DOHH2 (cell line): ENCODE data around the gene PNPLA7.

Experiments
- CTCF ChIP-seq: fragments of 200-600 bp; sonication (generic); IDR thresholded peaks from one replicate; pipeline ENCODE4 v1.5.1; 2014; ENCODE audit warnings: antibody characterized with exemption, mild to moderate bottlenecking, low read depth, low read length; ENCODE audit not compliant: poor library complexity, severe bottlenecking
- EZH2phosphoT487 ChIP-seq: fragments of 200-600 bp; sonication (generic); IDR thresholded peaks from 2 replicates; pipeline ENCODE4 v1.6.1; 2017; ENCODE audit warnings: borderline replicate concordance, mild to moderate bottlenecking, antibody characterized with exemption, low read length, moderate library complexity, mixed read lengths

- TF ChIP-seq CTCF: no peak
- no peak for TF ChIP-seq EZH2phosphoT487
Measured at GRCh38 chr9:137499858-137500661, 50.1 kb downstream of the PNPLA7 start.
